CD4-positive, alpha-beta T cell treated with Interleukin-6 for 4 hours (primary cell): ENCODE results near the gene CDH7.

ENCODE experiments used
- DNase-seq: peaks from one replicate; pipeline ENCODE4 v3.0.0-alpha.2; 2020; ENCODE audit warnings: mixed read lengths

Gene CDH7, protein sequence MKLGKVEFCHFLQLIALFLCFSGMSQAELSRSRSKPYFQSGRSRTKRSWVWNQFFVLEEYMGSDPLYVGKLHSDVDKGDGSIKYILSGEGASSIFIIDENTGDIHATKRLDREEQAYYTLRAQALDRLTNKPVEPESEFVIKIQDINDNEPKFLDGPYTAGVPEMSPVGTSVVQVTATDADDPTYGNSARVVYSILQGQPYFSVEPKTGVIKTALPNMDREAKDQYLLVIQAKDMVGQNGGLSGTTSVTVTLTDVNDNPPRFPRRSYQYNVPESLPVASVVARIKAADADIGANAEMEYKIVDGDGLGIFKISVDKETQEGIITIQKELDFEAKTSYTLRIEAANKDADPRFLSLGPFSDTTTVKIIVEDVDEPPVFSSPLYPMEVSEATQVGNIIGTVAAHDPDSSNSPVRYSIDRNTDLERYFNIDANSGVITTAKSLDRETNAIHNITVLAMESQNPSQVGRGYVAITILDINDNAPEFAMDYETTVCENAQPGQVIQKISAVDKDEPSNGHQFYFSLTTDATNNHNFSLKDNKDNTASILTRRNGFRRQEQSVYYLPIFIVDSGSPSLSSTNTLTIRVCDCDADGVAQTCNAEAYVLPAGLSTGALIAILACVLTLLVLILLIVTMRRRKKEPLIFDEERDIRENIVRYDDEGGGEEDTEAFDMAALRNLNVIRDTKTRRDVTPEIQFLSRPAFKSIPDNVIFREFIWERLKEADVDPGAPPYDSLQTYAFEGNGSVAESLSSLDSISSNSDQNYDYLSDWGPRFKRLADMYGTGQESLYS

DNA sequence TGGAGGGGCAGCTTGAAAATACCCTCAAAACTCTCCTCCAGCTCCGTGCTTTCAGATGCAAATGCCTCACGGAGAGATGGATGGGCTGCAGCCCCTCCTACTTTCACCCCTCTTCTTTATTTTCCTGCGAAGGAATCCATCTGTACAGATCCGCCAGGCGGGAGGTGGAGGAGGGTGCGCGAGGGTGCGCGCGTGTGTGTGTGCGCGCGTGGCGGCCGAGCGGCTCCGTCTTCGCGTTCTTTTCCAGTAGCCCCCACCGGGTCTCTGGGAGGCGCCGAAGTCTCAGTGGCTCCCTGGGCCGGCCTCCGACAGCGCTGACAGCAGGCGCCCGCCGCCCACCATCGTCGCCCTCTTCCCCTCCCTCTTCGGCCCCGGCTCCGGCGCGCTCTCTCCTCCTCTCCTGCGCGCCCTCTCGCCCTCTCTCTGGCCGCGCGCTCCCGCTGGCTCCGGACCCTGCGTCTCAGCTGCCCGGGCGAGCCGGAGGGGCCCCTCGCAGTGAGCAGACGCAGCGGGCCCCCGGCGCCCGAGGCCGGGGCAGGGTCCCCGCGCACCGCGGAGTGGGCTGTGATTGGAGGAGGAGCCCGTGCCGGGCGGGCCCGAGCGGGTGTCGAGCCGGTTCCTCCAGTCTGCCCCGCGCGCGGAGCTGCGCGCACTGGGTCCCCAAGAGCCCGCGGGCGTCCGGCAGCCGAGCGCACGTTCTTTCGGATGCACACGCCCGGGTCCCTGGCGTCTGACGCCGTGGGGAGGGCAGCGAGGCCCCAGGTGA, at the start of gene CDH7:
TSS of gene CDH7 (plus strand) at position 624 of the 766 bp plus-strand sequence. CDS start 11,831 bp downstream, outside the sequence.
- no peak for DNase-seq

DNA sequence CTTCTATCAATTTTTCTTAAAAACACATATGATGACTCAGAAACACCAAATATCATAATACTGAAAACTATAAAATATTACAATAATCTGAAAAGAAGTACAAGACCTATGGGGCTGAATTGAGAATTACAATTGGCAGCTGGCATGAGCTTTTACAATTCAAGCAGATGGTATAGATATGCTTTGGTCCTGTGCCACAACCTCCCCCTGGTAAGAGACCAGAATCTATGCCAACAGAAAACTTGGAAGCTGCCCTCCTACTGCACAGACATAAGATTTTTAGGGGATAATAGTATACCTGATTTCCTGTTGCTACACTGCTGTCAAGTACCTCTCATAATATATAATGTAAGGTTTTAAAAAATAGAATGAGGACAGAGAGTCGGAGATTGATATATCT, 46.8 kb upstream of the CDH7 start:
- DNase-seq, result no peak

DNA sequence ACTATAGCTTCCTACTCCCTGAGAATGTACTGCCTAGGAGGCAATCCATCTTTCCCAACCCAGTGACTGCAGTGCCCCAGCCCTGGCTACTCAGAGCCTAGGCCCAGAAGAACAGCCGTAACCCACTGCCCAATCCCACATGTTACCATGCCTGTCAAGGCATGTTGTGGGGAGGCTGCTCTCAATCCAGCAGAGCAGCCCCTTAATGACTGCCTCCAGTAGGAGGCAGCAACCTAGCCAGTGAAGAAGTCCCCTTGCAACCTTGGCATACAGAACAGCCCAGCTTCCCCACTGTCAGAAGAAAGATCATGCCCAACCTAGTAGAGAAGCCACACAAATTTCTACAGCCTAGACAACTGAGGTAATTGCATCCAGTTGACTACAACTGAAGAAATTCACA, 44.2 kb upstream of the CDH7 start:
- DNase-seq, result no peak

DNA sequence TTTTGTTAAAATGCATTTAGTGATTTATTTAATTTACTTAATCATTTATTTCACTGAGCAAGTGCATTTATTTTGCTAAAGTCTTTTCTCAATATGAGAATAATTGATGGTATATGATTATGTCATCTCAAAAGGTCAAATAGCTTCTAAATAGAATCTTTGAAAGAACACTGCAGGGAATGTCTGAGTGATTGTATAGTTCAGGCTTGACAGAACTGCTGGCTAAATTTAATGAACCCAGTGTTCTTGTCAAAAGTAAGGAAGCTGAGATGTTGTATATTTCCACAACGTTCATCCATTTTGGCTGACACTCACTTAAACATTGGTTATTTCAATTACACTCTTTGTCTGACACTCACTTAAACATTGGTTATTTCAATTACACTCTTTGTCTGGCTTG, 39.3 kb upstream of the CDH7 start:
- DNase-seq, result no peak

DNA sequence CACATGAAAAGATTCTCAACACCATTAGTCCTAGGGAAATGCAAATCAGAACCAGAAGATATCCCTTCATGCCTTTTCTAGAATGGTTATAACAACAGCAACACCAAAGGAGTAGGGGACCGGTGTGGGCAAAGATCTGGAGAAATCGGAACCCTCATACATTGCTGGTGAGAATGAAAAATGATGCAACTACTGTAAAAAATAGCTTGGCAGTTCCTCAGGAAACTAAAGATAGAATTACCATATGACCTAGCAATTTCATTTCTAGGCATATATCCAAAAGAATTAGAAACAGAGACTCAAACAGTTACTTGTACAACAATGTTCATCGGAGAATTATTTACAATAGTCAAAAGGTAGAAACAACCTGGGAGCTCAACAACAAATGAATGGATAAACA, 29.2 kb upstream of the CDH7 start:
- no peak for DNase-seq

DNA sequence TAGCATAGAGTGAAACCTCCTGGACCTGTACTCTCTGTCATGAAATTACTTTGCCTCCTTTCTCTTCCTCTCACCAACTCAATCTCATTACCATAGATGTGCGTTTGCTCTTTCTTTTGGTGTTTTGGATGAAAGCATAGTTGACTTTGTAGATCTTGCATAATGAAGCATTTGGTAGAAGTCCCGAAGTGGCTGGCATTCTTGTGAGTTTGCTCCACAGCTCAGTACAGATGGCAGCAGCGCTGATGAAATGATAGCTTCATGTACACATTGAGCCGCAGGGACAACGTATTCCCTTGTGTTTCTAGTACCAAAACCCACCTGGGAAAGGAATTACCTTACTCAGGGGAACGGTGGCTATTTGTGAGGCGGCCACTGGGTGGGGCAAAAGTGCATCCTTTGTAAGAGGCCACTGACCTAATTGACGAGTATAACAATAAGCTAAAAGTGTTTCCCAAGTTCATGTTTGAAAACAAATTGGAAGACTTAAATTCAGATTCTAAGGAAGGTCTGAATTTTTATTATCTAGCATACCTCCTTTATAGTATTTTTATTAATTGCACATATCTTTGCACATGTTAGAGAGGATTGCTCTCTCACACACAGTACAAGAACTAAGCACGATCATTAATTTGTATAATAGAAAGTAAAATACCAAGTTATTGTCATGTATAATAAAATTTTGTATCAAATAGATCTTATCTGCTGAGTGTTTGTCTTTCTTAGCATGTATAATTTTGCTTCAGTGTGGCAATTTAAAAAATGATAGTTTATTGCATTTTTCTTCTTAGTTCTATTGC, 25.4 kb upstream of the CDH7 start:
- no peak for DNase-seq

DNA sequence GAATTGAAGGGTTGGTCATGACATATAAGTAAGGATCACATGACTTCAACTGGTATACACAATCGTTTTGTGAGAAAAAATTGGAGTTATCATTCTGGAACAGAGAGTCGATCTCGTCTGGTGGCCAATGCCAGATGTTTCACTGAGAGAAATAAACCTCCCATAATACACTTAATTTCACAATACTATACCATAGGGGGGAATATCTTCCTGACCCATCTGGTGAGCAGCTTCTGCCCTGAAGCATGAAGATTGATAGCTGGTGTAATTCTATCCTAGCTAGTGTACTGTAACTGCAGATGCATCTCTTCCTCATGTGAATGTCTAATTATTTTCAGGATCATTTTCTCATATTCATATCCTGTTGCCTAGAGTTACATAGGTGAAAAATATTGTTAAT, 15.7 kb upstream of the CDH7 start:
- no peak for DNase-seq

DNA sequence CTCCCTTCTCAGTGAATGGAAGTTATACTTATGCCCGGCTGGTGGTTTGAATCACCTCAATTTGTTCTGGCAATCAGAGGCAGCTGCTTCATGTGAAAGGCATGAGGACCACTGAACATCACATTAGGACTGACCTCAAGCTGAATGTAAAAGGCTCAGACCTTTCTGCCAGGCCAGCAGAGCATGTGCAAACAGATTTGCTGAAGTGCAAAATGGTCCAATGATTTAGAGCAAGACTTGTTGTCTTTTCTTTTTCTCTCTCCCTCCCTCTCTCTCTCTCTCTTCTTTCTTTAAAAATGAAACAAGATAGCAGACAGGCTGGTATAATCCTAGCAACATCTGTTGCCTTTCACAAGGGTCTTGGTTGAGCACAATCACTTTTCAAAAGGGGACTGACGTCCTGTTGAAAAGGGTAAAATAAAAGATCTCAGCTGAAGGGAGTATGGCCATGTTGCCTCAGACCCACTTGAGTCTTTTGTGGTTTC, 13.3 kb upstream of the CDH7 start:
- DNase-seq, result no peak

DNA sequence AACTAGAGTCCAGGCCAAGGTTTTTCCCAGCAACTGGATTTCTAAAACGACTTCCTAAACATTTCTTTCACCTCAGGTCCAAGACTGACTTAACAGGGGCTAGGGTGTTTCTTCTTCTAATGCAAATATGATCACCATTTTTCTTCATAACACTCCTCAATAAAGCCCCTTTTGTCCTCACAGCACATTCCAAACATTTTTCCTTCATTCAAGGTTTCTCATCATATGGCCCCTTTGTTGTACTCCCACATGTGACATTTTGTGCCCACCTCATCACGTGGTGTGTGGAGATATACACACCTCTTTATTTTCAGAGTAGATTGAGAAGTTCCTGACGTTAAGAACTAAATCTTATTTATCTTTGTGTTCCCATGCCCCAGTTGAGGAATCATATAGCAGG, 3.9 kb upstream of the CDH7 start:
- no peak for DNase-seq

DNA sequence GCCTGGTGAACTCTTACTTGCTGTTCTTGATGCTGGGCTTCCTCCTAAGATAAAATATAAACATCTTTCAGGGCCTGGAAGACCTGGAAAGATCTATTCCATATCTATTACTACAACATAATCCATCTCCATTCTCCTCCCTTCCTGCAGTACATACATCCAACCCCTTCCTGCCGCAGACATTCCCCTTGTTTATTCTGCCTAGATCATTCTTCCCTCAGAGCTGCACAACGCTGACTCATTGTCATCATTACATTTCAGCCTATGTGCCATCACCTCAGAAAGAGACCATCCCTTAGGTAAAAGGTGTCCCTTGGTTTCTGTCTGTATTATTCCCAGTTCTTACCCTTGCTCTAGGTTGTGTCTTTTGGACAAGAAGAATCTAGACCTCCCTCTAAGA, 2.5 kb upstream of the CDH7 start:
- DNase-seq, result no peak

DNA sequence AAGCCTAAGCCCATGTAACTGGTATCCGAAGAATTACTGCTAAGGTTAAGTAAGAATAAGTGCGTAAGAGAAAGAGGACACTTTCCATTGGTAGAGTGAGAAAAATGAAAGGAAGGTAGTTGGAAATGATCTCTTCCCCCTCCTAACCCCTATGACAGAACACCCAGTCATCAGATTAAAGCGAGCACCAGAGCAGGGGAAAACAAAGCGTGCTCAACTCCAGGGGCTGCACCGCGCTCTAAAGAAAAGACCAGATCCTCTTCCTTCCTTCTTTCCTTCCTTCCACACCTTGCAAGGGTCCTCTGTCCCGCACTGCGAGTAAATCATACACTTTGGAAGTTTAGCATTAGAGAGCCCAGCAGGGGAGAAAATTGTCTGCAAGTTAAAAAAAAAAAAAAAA, 971 bp upstream of the CDH7 start:
- no peak for DNase-seq

DNA sequence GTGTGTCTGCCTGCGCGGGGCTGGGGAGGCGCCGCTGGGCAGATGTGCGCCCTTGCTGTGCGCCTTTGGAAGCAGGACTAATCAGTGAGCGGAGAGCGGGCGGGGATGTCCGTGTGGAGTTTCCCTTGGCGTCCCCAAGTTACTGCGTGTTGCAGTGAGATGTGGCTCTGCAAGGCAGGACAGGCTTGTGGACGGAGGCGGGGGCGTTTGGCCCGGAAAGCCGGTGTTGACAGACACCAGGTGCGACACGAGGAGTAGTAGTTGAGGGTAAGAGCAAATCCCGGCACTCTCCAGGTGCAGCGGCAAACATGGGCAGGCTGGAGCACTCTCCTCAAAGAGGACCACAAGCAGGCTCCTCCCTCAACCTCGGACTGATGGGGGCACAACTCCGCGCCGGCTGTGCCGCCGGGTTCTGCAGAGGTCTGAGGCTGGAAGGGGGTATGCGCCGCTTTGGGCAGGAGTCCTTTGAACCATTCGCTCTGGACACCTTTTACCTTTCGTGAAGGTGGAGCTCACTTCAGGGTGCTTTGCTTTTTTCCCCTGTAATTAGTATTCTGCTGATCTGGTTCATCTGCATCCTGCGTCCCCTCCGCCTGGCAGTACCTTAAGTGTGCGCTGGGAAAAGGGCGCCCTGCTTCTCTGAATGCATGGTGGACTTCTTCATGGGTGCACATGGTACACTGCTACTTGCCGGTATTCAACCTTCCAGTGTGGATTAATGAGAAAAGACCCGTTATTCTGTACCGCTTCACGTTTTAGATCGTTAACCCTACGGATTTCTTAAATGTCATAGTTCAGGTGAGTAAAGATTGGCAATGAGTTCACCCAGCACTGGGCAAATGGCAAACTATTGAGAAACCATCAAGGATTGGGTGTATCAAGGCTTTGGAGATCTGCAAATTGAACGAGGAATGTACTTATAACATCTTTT, 608 bp downstream of the CDH7 start:
- no peak for DNase-seq

DNA sequence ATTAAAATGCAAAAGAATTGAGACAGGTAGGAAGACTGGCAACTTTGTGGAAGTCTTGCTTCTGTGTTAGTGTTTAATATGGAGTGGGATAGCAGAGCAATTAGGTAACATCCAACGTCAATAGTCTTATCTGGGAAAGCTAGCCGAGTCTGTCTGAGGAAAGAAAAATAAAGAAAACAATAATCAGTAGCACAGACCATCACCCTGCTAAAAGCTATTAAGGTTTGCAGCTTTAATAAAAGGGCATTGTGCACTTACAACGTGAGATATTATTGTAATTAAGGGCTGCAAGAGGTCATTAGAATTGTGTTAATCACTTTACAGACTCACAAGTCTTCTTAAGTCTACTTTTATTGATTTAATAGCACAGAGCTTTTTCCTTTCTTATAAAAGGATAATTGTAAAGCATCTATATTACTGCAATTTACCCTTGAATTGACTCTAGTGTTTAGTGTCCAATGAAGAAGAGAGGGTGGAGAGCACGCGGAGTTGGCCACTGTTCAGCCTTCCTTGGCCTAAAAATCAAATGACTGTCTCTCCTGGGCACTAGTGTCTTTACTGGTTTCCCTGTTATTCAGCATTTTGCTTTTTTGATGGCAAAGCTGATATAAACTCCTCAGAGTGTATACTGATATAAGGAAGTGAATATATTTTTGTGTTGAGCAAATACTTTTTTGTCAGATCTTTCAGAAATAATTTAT, 2.0 kb downstream of the CDH7 start:
- no peak for DNase-seq

DNA sequence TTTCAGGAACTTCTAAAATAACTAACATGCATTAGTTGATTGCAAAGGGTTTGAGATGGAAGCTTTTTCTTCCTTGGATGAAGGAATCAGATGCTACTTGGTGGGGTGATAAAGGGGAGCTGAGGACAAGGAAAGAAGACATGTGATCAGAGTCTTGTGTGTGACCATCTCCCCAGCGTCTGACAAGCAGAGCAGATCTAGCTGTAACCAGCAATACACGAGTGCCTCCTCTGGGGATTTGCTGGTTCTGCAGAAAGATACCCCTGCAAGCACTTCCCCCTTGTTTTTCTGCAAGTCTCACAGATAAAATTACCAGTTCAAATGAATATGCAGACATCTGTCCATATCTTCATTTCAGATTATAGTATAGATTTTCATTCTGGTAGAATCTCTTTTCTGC, 2.7 kb downstream of the CDH7 start:
- DNase-seq, result no peak

DNA sequence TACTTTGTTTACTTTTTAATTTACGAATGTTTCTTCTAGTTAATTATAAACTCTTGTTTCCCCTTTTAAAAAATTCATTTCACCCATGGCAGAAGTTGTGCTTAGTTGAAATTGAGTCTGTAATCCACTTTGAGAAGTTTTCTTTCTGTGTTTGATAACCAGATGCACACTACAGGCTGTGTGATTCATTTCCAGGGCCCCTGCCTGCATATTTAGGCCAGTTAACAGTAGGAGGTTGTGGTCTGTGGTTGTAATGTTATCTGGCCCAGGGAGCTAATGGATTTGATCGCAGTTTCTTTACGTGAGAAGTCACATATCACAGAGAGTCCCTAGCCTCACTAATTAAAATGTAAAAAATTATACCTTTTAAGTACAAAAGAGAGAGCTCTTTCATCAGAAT, 3.3 kb downstream of the CDH7 start:
- DNase-seq, result no peak

DNA sequence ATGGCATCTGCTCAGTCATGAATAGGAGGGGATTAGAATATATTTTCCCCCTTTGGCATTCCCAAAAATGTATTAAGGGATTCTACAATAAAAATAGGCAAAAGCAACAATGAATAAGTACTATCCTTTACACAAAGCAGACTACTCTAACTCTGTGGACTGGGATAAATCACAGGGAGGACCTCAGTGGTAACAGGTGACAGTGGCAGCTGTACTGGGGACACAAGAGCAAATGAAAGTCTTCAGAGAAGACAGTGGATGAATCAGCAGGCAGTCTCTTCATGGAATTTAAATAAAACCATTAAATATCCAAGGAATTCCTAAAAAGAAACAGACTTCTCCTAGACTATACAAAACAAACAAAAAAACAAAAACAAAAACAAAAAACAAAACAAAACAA, 4.8 kb downstream of the CDH7 start:
- no peak for DNase-seq

DNA sequence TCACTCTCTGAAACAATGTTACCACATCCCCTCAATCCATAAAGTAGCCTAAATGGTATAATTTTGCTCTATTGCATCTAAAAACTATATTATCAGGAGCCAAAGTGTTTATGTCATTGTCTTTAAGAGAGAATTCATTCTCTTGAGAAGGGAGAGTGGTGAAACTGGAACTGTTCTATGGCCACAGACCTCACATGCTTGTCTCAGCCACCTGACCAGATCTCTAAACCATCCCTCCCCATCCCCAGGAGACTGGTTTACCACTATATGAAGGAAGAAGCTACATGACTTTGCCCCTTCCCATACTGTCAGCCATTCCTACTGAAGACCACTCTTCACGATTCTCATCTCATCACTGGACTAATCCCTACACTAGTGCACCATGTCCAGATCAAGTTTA, 9.6 kb downstream of the CDH7 start:
- no peak for DNase-seq

DNA sequence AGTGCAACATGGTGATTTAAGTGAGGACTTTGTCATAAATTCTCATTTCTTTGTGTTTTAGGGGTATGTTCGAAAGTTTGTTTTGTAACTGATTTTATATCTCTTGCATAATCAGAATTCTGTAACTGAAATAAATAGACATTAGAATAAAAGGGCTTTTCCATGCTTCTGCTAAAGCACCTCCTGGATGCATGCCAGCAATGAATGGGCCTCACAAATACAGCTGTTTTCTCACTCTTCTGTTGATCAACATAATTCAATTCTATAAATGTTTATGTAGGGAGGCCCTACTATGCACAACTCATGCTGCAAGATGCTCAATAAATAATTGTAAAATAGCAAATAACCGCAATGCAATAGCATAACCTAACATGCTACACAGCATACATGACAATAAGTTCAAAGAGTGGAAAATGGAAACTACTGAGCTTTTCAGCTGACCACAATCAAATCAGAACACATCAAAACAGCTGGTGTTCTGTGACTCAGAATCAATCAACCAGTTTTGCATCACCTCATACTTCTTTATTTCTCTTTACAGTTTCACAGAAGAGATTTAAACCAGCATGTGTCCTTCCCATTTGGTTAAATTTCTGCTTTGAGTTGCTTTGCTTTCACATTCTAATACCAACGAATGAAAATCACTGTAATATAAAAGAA, 11.0 kb downstream of the CDH7 start:
- DNase-seq, result no peak

DNA sequence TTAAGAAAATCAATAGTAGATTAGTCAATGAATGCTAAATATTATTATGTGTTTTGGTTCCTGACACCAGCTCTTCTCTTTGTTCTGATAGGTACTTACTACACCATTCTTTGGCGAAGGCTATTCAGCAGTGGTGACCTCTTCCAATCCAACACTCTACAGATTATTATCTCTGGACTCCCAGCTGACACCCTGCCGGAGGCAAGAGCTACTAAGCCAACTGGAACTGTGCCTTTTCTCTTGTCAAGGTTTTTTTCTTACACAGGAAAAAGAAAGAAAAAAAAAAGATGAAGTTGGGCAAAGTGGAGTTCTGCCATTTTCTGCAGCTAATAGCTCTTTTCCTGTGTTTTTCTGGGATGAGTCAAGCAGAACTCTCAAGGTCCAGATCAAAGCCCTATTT, 11.7 kb downstream of the CDH7 start:
- no peak for DNase-seq

DNA sequence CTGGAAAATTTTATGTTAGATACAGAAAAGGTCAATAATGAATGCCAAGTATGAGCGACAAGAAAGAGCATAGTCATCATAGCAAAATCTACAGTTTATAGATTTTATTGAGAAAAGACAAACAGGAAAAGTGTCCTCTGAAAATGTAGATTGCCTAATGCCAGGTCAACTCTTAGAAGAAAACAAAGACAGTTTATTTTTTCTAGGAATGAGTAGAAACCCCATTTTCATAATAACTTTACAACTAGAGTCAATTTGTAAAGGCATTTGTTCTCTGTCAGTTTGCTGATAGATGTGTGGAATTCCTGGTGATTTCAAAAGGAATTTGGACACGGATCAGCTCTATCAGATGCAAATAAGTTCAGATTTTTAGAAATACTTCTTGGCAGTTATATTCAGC, 16.6 kb downstream of the CDH7 start:
- no peak for DNase-seq
